Activated T-cell treated with anti-CD3 and anti-CD28 coated beads for 4 hours (primary cell): ENCODE measurements around the gene BUB3.
"Not testable (repeated sequence)": the region's sequence is repeated elsewhere in the genome, so short reads cannot be mapped to it uniquely, and the experiment has no call there.

ENCODE experiments used
- DNase-seq: peaks from one replicate; pipeline ENCODE4 v3.0.0-alpha.2; 2020

The BUB3 gene

DNA sequence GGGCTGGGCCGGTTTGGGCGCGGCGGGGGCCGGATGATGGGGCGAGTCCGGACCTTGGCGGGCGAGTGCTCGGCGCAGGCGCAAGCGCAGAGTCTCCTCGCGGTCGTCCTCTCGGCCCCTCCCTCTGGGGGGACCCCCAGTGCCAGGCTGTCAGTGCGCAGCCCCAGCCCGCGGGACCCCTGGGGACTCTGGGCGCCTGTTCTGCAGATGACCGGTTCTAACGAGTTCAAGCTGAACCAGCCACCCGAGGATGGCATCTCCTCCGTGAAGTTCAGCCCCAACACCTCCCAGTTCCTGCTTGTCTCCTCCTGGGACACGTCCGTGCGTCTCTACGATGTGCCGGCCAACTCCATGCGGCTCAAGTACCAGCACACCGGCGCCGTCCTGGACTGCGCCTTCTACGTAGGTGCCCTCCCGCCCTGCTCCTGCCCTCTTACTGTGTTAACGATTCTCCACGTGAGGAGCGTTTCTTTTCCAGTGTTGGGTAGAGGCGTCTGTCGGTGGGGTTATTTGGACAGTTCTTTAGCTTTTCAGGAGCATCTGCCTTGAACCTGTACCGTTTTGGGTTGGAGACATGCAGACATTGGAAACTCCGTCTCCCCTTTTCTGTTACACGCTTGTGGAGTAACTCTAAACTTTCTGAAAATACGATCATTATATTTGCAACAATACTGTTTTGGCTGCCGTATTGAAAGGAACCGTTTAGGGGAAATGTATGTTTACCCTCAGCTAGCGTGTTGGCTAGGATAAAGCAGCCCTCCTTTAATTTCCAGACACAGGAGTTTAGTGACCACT lies 706 bp downstream of the BUB3 start:
- DNase-seq, result no peak

DNA sequence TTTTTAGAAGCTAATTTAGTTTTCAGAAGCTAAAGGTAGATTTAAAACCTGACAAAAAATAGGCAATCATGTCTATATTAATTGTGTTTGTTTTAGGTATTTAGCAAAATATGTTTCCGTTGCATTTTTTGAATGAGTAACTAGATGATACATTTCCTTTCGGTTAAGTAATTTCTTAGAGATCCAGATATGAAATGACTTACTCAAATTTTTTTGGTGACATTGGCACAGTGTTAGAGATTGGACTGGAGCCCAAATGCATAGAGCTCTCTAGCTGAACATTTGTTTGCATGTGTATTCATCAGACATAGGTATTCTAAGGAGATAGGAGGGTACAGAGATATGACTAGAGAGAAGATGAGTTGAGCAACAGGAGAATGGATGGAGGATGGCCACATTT lies 1.9 kb downstream of the BUB3 start:
- no peak for DNase-seq

DNA sequence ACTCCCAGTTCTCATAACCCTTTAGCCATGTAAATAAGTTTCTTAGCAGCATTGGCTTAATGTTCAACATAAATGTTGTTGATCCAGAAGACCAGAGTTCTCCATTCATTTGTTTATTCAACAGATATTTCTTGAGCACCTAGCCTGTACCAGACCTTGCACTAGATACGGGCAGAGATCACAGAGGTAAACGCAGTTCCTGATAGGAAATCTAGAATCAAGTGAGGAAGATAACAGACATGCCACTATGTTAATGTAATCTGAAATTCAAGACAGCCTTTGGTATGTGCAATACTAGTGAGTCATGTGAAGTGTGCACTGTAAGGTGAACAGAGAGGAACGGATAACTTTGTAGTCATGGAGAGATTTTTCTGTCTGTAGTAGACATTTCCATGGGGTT lies 3.0 kb downstream of the BUB3 start:
- DNase-seq, result no peak

GRCh38 chr10:123158682-123159081 lies 4.5 kb downstream of the BUB3 start:
- no peak for DNase-seq

DNA sequence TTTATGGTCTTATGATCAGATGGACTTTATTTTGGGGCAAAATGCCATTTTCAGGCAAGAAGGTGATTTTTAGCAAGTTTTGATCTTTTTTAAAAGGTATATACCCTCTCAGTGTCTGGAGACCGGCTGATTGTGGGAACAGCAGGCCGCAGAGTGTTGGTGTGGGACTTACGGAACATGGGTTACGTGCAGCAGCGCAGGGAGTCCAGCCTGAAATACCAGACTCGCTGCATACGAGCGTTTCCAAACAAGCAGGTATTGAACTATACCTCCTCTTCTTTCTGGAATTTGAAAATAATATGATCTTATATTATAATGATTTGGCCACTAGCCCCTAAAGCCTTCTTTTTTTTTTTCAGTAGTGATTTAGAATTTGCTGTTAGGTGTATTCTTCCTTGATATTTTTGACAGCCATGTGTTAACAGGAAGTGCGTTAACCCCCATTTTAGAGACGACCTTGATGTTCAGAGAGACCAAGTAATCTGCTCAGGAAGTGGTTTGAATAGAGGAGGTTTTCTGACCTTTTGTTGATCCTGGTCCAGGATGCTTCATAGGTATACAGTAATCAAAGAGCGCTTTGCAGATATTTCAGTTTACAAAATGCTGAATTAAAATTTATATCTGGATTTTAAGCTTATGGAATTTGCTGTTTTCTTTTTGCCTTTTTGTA lies 6.2 kb downstream of the BUB3 start:
- no peak for DNase-seq

DNA sequence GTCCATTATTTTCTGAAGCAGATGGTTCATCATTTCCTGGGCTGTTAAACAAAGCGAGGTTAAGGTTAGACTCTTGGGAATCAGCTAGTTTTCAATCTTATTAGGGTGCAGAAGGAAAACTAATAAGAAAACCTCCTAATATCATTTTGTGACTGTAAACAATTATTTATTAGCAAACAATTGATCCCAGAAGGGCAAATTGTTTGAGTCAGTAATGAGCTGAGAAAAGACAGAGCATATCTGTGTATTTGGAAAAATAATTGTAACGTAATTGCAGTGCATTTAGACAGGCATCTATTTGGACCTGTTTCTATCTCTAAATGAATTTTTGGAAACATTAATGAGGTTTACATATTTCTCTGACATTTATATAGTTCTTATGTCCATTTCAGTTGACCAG lies 10.1 kb downstream of the BUB3 start:
- DNase-seq, result no peak

DNA sequence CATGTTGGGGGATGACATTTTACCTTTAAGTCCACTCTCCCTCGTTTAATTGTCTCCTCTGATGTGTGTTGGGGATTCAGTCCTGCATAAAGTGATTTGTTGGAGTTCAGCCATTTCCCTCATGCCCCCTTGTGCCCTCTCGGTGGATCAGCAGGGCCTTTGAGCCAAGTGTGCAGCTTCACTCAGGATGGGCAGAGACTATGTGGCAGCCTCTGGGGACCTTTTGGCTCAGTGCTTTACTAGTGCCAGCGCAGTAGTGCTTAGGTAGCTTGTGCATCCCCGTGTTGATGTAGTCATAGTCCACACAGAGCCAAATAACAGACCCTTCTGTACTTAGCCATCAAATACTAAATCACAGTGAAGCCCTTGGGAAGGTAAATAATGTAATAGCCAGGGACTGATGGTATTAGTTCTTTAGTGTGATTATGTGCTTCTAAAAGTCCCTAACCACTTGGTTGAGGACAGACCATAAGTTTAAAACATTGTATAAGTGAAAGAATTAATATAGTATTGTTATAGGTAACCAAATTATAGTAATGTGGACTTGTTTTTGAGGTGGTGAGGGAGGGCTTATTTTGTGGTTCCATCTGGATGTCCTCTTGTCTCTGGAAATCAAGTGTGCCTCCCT lies 11.4 kb downstream of the BUB3 start:
- DNase-seq, result no peak

DNA sequence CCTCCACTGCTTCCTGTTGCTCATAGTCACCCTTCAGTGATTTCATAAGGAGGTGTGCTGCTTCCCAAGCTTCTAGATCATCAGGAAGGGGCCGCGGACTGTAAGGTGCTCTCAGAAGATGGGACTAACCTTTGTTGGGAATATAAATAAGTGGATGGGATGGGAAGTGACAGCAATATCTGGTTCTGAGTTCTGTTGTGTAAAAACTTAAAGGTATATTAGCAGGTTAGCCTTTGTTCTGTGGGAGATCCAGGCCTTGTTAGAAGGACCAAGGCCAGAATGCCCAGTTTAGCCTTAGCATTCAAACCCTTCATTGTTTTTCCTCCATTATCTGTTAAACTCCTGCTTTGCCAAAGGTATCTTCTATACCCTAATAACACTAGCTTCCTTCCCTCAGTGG lies 12.4 kb downstream of the BUB3 start:
- no peak for DNase-seq

- DNase-seq, result no peak
These were observed 16.8 kb downstream of the BUB3 start for GRCh38 chr10:123170961-123171360.

DNA sequence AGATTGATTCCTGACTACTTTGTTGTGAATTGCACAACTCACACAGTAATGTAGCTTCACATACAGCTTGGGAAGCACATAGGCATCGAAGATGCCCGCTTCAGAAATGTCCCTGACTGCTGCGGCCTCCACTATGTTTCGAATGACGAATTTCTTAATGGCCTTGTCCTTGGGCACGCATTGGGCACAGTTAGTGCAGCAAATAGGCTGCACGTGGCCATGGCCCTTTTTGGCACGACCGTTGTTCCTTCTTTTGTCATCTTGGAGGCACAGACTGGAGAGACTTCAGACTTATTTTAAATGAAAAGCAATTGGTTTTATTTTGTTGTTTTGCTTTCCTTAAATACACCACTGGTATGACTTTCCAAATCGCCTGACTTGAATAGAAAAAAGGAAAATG lies 17.4 kb downstream of the BUB3 start:
- DNase-seq, result not testable (repeated sequence)

DNA sequence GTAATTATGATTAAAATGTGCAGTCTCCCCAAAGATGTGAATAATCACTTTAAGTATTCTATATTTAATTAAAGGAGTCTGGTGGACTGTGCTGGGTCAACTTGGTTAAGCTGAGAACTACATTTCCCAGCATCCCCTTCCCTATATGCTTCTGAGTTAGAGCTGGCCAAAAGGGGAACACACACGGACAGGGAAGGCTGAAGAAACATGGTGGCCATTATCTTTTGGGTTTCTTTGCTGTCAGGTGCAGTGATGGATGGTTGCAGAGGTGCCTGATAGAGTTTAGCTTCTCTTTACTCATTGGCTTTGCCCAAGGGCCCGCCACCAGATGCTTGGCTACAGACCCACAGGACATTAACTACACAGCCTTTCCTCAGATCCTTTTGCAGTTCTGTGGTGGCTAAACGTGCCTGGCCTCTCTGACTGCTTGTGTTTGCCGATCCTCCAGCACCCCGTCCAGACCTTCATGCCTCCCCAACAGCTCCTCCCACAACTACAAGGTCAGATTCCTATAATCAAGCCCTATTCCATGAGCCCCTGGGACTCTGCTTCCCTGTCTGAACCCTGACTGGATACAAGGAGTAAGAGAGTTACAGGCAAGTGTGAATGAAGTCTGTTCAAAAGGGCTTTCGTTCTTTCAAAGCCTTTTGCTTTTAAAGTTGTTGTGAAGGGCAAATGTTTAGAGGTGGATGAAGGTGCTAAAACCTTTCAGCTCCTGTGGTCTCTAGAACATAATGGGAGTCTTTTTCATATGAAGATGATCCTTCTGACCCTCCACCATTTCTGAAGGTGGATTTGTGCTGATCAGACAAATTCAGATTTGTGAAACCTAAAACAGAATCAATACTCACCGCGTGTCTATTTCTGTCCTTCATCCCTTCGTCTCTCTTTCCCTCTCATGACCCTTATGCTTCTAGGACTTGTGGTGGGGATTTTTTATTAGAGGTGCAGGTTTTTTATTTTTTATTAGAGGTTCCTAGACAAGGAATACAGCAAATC lies 21.5 kb downstream of the BUB3 start:
- no peak for DNase-seq

- DNase-seq, result not testable (repeated sequence)
These were observed 24.2 kb downstream of the BUB3 start for GRCh38 chr10:123178390-123178789.

DNA sequence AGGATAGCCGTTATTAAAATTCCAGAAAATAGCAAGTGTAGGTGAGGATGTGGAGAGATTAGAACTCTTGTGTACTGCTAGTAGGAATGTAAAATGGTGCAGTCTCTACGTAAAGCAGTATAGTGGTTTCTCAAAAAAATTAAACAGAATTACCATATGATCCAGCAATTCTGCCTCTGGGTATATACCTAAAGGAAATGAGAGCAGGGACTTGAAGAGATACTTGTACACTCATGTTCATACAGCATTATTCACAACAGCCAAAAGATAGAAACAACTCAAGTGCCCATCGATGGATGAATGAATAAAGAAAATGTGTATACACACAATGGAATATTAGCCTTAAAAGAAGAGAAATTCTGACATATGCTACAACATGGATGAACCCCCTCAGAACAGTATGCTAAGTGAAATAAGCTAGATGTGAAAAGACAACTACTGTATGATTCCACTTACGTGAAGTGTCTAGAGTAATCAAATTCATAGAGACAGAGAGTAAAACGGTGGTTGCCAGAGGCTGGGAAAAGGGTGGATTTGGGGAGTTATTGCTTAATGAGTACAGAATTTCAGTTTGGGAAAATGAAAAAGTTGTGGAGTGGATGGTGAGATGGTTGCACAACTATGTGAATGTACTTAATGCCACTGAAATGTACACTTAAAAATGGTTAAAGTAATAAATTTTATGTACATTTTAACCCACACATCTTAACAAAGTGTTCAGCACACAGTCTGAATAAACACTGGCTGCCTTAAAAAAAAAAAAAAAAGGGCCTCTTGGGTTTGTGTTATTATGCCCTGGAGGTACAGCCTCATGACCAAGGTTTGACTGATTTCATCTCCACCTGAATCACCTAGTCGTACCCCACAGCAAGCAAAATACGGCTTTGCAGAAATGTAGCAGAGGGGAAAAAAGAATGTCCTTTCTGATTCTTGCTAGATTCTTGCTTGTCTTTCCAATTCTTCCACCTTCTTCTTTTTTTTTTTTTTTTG lies 26.2 kb downstream of the BUB3 start:
- DNase-seq, result no peak

- no peak for DNase-seq
These were observed 29.5 kb downstream of the BUB3 start for GRCh38 chr10:123183724-123184123.

- no peak for DNase-seq
These were observed 33.6 kb downstream of the BUB3 start for GRCh38 chr10:123187781-123188180.

GRCh38 chr10:123191886-123192285 lies 37.7 kb downstream of the BUB3 start:
- DNase-seq, result no peak

DNA sequence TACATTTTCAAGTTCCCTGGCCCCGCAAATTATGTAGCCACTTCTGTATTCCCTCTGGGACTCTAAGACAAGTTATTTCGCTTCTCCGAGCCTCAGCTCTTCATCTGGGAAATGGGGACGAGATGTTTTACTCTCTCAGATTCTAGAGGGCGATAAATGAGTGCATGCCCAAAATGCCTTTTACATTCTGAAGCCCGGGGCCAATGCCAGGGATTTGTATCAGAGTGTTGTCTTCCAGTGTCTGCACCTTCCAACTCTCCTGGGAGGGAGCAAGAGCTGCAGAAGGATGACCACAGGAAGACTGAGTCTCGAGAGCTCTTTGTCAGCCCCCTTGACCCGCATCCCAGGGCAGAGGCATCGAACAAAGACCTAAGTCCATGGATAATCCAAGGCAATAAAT lies 39.9 kb downstream of the BUB3 start:
- DNase-seq, result no peak

GRCh38 chr10:123200531-123200930 lies 46.3 kb downstream of the BUB3 start:
- DNase-seq, result no peak

GRCh38 chr10:123202506-123202905 lies 48.3 kb downstream of the BUB3 start:
- no peak for DNase-seq

- DNase-seq, result no peak
These were observed 49.4 kb downstream of the BUB3 start for GRCh38 chr10:123203393-123204126.

DNA sequence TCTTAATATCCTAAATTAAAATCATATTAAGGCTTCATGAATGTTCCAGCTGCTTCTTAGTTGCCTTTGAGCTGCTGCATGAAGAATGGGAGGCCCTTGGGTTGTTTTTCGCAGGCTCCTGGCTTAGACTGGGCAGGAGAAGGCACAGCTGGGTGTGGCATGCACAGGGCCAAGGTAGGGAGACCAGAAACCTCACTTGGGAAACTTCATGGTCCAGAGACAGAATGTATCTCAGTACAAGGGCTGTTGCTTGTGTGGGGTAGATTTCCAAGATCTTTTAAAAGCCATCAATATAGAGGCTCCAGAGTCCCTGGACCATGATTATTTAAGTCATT lies 49.9 kb downstream of the BUB3 start:
- no peak for DNase-seq
